Endothelial cell of umbilical vein (primary cell): Measurements from ENCODE around the gene CBFA2T3. TPM values are rescaled to one million over a fixed set of nuclear protein-coding genes. Genes with fewer than 3 reads are reported as not detected.

ENCODE experiments used
- BruUV-seq: library from RNA; stranded (reverse); fragments of 400-500 nt; replicated peaks from 2 replicates; lab custom pipeline; 2021; lab: Mats Ljungman, UMichigan
- CTCF ChIA-PET: fragments of 300-600, 350-600 bp; sonication (Branson Sonifier 250); formaldehyde crosslinking; loops from one replicate; lab custom pipeline; 2021; ENCODE audit warnings: antibody characterized with exemption, inconsistent platforms; lab: Charles Lee
- POLR2A ChIA-PET: fragments of 300-600, 350-600 bp; sonication (Branson Sonifier 250); formaldehyde crosslinking; loops from one replicate; lab custom pipeline; 2021; ENCODE audit warnings: antibody characterized with exemption, inconsistent platforms; lab: Charles Lee
- DNase-seq: peaks from one replicate; pipeline ENCODE4 v3.0.0-alpha.2; 2011; ENCODE audit warnings: low read depth, low spot score
- FAIRE-seq: peaks from 2 replicates; lab custom pipeline; 2011; peaks lifted over from hg19 to GRCh38; lab: Jason Lieb, UNC
- H2AFZ ChIP-seq: 2 replicates; pipeline ENCODE4 v1.6.0; 2012; ENCODE audit warnings: low read depth, low read length, control low read depth, inconsistent platforms
- H3K27ac ChIP-seq: 2 replicates; pipeline ENCODE4 v1.5.1; 2011; ENCODE audit warnings: low read depth, mild to moderate bottlenecking, control low read depth, low read length, moderate library complexity; ENCODE audit not compliant: insufficient read depth
- H3K27me3 ChIP-seq, 2 experiments: 2 replicates each; pipeline versions ENCODE4 v1.6.0 to v1.6.1; 2011; ENCODE audit warnings: low read length in 2 of 2, mixed read lengths in 1 of 2; ENCODE audit not compliant: control insufficient read depth in 2 of 2, insufficient read depth in 2 of 2
- H3K36me3 ChIP-seq, 2 experiments: 2 replicates in 1 of 2; 3 replicates in 1 of 2; pipeline ENCODE4 v1.5.1; 2011; ENCODE audit warnings: low read length in 2 of 2, mild to moderate bottlenecking in 1 of 2, moderate library complexity in 1 of 2; ENCODE audit not compliant: control insufficient read depth in 2 of 2, insufficient read depth in 2 of 2; ENCODE audit errors: extremely low read depth in 1 of 2
- H3K4me1 ChIP-seq: 3 replicates; pipeline ENCODE4 v1.5.1; 2011; ENCODE audit warnings: mild to moderate bottlenecking, low read length; ENCODE audit not compliant: control insufficient read depth, insufficient read depth; ENCODE audit errors: extremely low read depth
- H3K4me2 ChIP-seq: 2 replicates; pipeline ENCODE4 v1.6.1; 2011; ENCODE audit warnings: low read length, control low read depth, mixed read lengths; ENCODE audit not compliant: insufficient read depth
- H3K4me3 ChIP-seq, 3 experiments: fragments of 200-600 bp in 1 of 3; sonication (generic), shearing (Covaris generic) in 1 of 3; replicated peaks in 1 of 3; 2 replicates each; pipeline ENCODE4 v1.5.1; 2011 to 2016; ENCODE audit warnings: control low read depth in 3 of 3, low read length in 3 of 3, mild to moderate bottlenecking in 2 of 3, inconsistent platforms in 1 of 3, low read depth in 1 of 3, moderate library complexity in 1 of 3; ENCODE audit not compliant: insufficient read depth in 1 of 3
- H3K79me2 ChIP-seq: 2 replicates; pipeline ENCODE4 v1.6.0; 2012; ENCODE audit warnings: low read length, inconsistent platforms; ENCODE audit not compliant: control insufficient read depth, insufficient read depth
- H3K9ac ChIP-seq: replicated peaks from 2 replicates; pipeline ENCODE3; 2011; ENCODE audit warnings: low read length, control low read depth; ENCODE audit not compliant: insufficient read depth; ENCODE audit errors: extremely low read depth
- H3K9me1 ChIP-seq: replicated peaks from 3 replicates; pipeline ENCODE4 v1.6.0; 2011; ENCODE audit warnings: mild to moderate bottlenecking, low read length; ENCODE audit not compliant: control insufficient read depth, insufficient read depth; ENCODE audit errors: extremely low read depth
- H3K9me3 ChIP-seq: replicated peaks from 2 replicates; pipeline ENCODE4 v1.5.1; 2012; ENCODE audit warnings: low read length, inconsistent platforms; ENCODE audit not compliant: control insufficient read depth, insufficient read depth
- H4K20me1 ChIP-seq: replicated peaks from 2 replicates; pipeline ENCODE3; 2011; ENCODE audit warnings: mild to moderate bottlenecking, low read length; ENCODE audit not compliant: control insufficient read depth, insufficient read depth; ENCODE audit errors: extremely low read depth
- CTCF ChIP-seq, 2 donors: IDR thresholded peaks; 1 replicate in 1 of 2; 2 replicates in 1 of 2; pipeline ENCODE4 v1.5.1; 2011; ENCODE audit warnings: low read length in 2 of 2, mild to moderate bottlenecking in 2 of 2, moderate library complexity in 2 of 2, control low read depth in 1 of 2, inconsistent platforms in 1 of 2, low read depth in 1 of 2; ENCODE audit not compliant: insufficient read depth in 1 of 2; ENCODE audit errors: extremely low read depth in 1 of 2
- EZH2 ChIP-seq: IDR thresholded peaks from 2 replicates; pipeline ENCODE4 v1.6.1; 2012; ENCODE audit warnings: borderline replicate concordance, low read depth, mild to moderate bottlenecking, moderate library complexity, low read length, inconsistent platforms; ENCODE audit not compliant: severe bottlenecking
- FOS ChIP-seq: IDR thresholded peaks from 2 replicates; pipeline ENCODE4 v1.6.1; 2011; ENCODE audit warnings: mild to moderate bottlenecking, low read length, moderate library complexity, borderline replicate concordance; ENCODE audit not compliant: insufficient read depth
- GATA2 ChIP-seq: IDR thresholded peaks from 2 replicates; pipeline ENCODE4 v1.7.0; 2011; ENCODE audit warnings: low read depth, mild to moderate bottlenecking, moderate library complexity, mixed read lengths, low read length; ENCODE audit not compliant: insufficient read length, insufficient read depth
- JUN ChIP-seq: IDR thresholded peaks from 2 replicates; pipeline ENCODE4 v1.6.1; 2011; ENCODE audit warnings: borderline replicate concordance, low read depth; ENCODE audit not compliant: insufficient read length, insufficient read depth
- MAX ChIP-seq: IDR thresholded peaks from 2 replicates; pipeline ENCODE4 v1.6.1; 2011; ENCODE audit not compliant: insufficient read depth, insufficient read length
- MYC ChIP-seq: IDR thresholded peaks from one replicate; pipeline ENCODE4 v1.6.1; 2011; ENCODE audit warnings: mild to moderate bottlenecking, low read depth, low read length
- POLR2A ChIP-seq: IDR thresholded peaks from 2 replicates; pipeline ENCODE4 v1.6.1; 2012; ENCODE audit warnings: low read depth, mild to moderate bottlenecking, control low read depth, low read length
- POLR2AphosphoS5 ChIP-seq: IDR thresholded peaks from 2 replicates; pipeline ENCODE4 v1.6.1; 2012; ENCODE audit warnings: low read depth, mild to moderate bottlenecking, control low read depth, low read length, moderate library complexity; ENCODE audit not compliant: insufficient read depth
- dilution Hi-C: fragments of 300-500 bp; cut with MboI; formaldehyde crosslinking; loops from one replicate; pipeline ENCODE4 v1.15.0; 2019; ENCODE audit warnings: low sequenced_read_pairs; ENCODE audit not compliant: extremely low pct_ligation_motif_present
- intact Hi-C: fragments of 100-400 bp; cut with micrococcal nuclease; formaldehyde crosslinking; loops from one replicate; pipeline ENCODE4 v1.10.0; 2022
- polyA plus RNA-seq, 4 experiments: library from polyadenylated mRNA; depleted of rRNA in 3 of 4; stranded (reverse) in 3 of 4; unstranded in 1 of 4; fragments of >200 nt; gene quantifications; 2 replicates each; pipeline versions ENCODE4 v1.2.1 to v1.2.3, GENCODE V29; 2011 to 2012; ENCODE audit warnings: missing spikeins in 1 of 4
- total RNA-seq: library from RNA; stranded (reverse); gene quantifications from 2 replicates; pipeline ENCODE4 v1.2.3, GENCODE V29; 2021

The CBFA2T3 gene
- total and polyA plus RNA-seq, 2 donors (not counting 3 experiments of a cell fraction or from before 2014, with no cell fraction given), result not detected

GRCh38 chr16:89004209-89004831 lies 27.3 kb upstream of the CBFA2T3 start:
- H3K27me3 ChIP-seq, result peaks cover 0 to 4% of the 10 kb centered on the region in 2 experiments
- H3K4me2 ChIP-seq, result no peak overlapping the region
- BruUV-seq, result no TSS peak
- no peaks in the 10 kb centered on the region for H3K4me1 ChIP-seq
- TF ChIP-seq GATA2, result no peak
- TF ChIP-seq MYC, result no peak
- TF ChIP-seq POLR2AphosphoS5, result peak; percentile 44
- TF ChIP-seq FOS, result no peak
- TF ChIP-seq MAX, result peak; percentile 34
- dilution Hi-C loops, result no loop called here
- CTCF ChIA-PET, result no interaction called here
- POLR2A ChIA-PET, result no interaction called here
- H4K20me1 ChIP-seq, result no peaks in the 10 kb centered on the region
- H3K4me3 ChIP-seq, result no peak overlapping the region
- H3K9me1 ChIP-seq, result no peaks in the 10 kb centered on the region
- H3K9ac ChIP-seq, result no peak overlapping the region
- no peak overlapping the region for H2AFZ ChIP-seq
- H3K27ac ChIP-seq, result no peak overlapping the region
- H3K9me3 ChIP-seq, result no peaks in the 10 kb centered on the region
- no peaks in the 10 kb centered on the region for H3K36me3 ChIP-seq
- H3K79me2 ChIP-seq, result no peaks in the 10 kb centered on the region
- intact Hi-C loops, result loop anchor here (1.0 kb wide), 1 partner anchor 27 kb away; the partner anchor contains the start of gene CBFA2T3
- DNase-seq (peak; percentile 93), FAIRE-seq (peak; percentile 15)

GRCh38 chr16:89003831-89004208 lies 26.8 kb upstream of the CBFA2T3 start:
- intact Hi-C loops (loop anchor here (1.0 kb wide), 1 partner anchor 27 kb away; the partner anchor contains the start of gene CBFA2T3), dilution Hi-C loops (no loop called here)
- Histone ChIP-seq H4K20me1 (no peaks in the 10 kb centered on the region), H3K36me3 (no peaks in the 10 kb centered on the region), H3K27me3 (peaks cover 0 to 4% of the 10 kb centered on the region in 2 experiments), H2AFZ (no peak overlapping the region), H3K9ac (no peak overlapping the region), H3K4me3 (no peak overlapping the region), H3K4me2 (no peak overlapping the region), H3K27ac (no peak overlapping the region), H3K9me1 (no peaks in the 10 kb centered on the region), H3K4me1 (no peaks in the 10 kb centered on the region), H3K9me3 (no peaks in the 10 kb centered on the region), H3K79me2 (no peaks in the 10 kb centered on the region)
- ChIA-PET CTCF (no interaction called here), POLR2A (no interaction called here)
- DNase-seq (no peak), FAIRE-seq (no peak)
- no TSS peak for BruUV-seq
- no peak for TF ChIP-seq EZH2
- TF ChIP-seq MAX, result no peak
- no peak for TF ChIP-seq MYC
- TF ChIP-seq FOS, result no peak
- TF ChIP-seq JUN, result no peak
- no peak for TF ChIP-seq POLR2A
- no peak for TF ChIP-seq CTCF (IDR thresholded peaks at IDR 0.05; ENCODE audit: extremely low read depth in 1 of 2, insufficient read depth in 1 of 2, low read depth in 1 of 2, low read length in 2 of 2)
- no peak for TF ChIP-seq POLR2AphosphoS5
- no peak for TF ChIP-seq GATA2
